ENCODE results near the gene KLK14. TPM values are rescaled to one million over a fixed set of nuclear protein-coding genes. Genes with fewer than 3 reads are reported as not detected.

KLK14 gene
- total RNA-seq, 1 experiment from 2014 or later = 0.26 TPM

DNA sequence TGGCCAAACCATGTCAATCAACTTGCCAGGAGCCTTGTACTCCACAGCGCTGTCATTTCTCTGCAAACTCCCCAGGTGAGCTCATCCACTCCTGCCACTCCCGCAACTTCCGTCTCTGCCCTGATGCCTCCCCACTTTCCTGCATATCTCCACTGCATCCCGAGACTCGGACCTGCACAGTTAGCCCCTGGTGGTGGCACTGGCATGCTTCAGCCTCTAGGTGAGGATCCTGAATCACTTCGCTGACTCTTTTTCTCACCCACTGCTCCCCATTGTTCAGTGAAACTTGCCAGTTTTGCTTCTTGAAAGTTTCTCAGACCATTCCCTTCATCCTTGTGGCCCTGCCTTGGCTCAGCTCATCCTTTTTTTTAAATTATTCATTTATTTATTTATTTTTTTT lies 28.9 kb upstream of the KLK14 start:
- Histone ChIP-seq H3K14ac (ENCODE audit: insufficient read depth, low read length) (no peak overlapping the region), H3K4me1 (ENCODE audit: insufficient read depth, low read length) (peaks cover 3% of the 10 kb centered on the region; the same call in 1 of the 2 replicates), H4K20me1 (ENCODE audit: control insufficient read depth, insufficient read depth, insufficient read length) (no peaks in the 10 kb centered on the region), H3K79me2 (ENCODE audit: insufficient read depth, low read length) (no peaks in the 10 kb centered on the region), H3T11ph (ENCODE audit: low read length) (no peak overlapping the region), H2BK12ac (ENCODE audit: insufficient read length, low read depth, low read length) (no peak overlapping the region), H3K4me2 (ENCODE audit: insufficient read depth, insufficient read length, low read length) (no peak overlapping the region), H2BK120ac (ENCODE audit: low read depth, low read length, poor library complexity, severe bottlenecking) (no peak overlapping the region), H2AK5ac (ENCODE audit: insufficient read length, low read length) (no peak overlapping the region), H2AFZ (ENCODE audit: low read length) (no peak overlapping the region), H4K8ac (replicated peaks; ENCODE audit: insufficient read length, low read depth, low read length) (no peak overlapping the region), H3K23ac (ENCODE audit: insufficient read length, low read depth, low read length) (no peak overlapping the region), H3K4ac (ENCODE audit: low read depth, low read length) (no peak overlapping the region), H4K5ac (ENCODE audit: insufficient read length, low read depth, low read length) (no peak overlapping the region), H3K27ac (ENCODE audit: insufficient read length, low read depth, low read length) (no peak overlapping the region), H4K91ac (ENCODE audit: insufficient read length, low read depth, low read length) (no peak overlapping the region), H3K27me3 (ENCODE audit: insufficient read depth, low read length) (no peaks in the 10 kb centered on the region), H2BK15ac (ENCODE audit: low read depth, low read length) (no peak overlapping the region), H3K9me3 (ENCODE audit: control insufficient read depth, low read depth, low read length) (no peaks in the 10 kb centered on the region), H3K56ac (ENCODE audit: insufficient read length, low read depth, low read length) (no peak overlapping the region), H3K18ac (ENCODE audit: insufficient read length, low read depth, low read length) (no peak overlapping the region), H3K23me2 (ENCODE audit: insufficient read length, low read depth, low read length, poor library complexity, severe bottlenecking) (peaks cover 6% of the 10 kb centered on the region), H3K9ac (ENCODE audit: extremely low read depth, insufficient read length, low read length) (no peak overlapping the region), H3K79me1 (ENCODE audit: insufficient read depth, low read depth, low read length, poor library complexity, severe bottlenecking) (no peaks in the 10 kb centered on the region), H2BK5ac (ENCODE audit: insufficient read length, low read length) (no peak overlapping the region), H2BK20ac (ENCODE audit: low read depth, low read length, poor library complexity, severe bottlenecking) (no peak overlapping the region)
- Mint-ChIP-seq H3K9me3 (no peaks in the 10 kb centered on the region; a peak in 1 of 5 replicates), H3K27ac (no peak overlapping the region), H3K4me1 (peaks cover 8 to 9% of the 10 kb centered on the region in 2 experiments), H3K36me3 (ENCODE audit: insufficient read depth in 1 of 3, low read depth in 3 of 3) (no peaks in the 10 kb centered on the region), H3K4me3 (no peak overlapping the region), H3K27me3 (ENCODE audit: low read depth) (peaks cover 29% of the 10 kb centered on the region)
- whole genome bisulfite sequencing (ENCODE audit: extremely low coverage, insufficient read length, low lambda C conversion rate) = no CpG with 5 or more reads among the region's 6 CpGs
- TF ChIP-seq, protein P1, sequence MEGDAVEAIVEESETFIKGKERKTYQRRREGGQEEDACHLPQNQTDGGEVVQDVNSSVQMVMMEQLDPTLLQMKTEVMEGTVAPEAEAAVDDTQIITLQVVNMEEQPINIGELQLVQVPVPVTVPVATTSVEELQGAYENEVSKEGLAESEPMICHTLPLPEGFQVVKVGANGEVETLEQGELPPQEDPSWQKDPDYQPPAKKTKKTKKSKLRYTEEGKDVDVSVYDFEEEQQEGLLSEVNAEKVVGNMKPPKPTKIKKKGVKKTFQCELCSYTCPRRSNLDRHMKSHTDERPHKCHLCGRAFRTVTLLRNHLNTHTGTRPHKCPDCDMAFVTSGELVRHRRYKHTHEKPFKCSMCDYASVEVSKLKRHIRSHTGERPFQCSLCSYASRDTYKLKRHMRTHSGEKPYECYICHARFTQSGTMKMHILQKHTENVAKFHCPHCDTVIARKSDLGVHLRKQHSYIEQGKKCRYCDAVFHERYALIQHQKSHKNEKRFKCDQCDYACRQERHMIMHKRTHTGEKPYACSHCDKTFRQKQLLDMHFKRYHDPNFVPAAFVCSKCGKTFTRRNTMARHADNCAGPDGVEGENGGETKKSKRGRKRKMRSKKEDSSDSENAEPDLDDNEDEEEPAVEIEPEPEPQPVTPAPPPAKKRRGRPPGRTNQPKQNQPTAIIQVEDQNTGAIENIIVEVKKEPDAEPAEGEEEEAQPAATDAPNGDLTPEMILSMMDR (conservative IDR thresholded peaks at IDR 0.05) = peak; percentile 60
- DNase-seq = peak; percentile 53

Measured in H9 (cell line).